GM18861 (cell line): ENCODE measurements around the gene RNF145.
"Not testable (repeated sequence)": the region's sequence is repeated elsewhere in the genome, so short reads cannot be mapped to it uniquely, and the experiment has no call there.

ENCODE experiments used
- ATAC-seq: cut with Tn5 transposase; IDR thresholded peaks from one replicate; pipeline ENCODE4 v1.9.1; 2021; ENCODE audit not compliant: unreplicated experiment

Gene RNF145

DNA sequence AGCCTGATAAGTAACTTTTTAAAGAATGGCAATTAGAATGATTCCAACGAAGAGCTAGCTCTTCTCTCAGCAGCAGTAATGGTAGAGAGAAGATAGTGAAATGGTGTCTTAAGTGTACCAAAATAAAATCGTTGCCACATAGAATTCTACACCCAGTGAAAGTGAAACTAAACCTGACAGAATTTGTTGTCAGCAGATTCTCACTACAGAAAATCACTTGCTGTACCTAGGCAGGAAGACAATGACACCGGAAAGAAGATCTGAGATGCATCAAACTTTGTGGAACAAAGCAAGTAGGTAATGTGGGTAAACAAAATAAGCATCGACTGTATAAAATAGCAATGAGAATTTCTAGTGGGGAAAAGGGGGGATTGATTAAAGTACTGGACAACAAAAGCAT, 88.9 kb downstream of the RNF145 start:
- peak; percentile 62 for ATAC-seq

GRCh38 chr5:159119842-159120241, 89.5 kb downstream of the RNF145 start:
- ATAC-seq: not testable (repeated sequence)

DNA sequence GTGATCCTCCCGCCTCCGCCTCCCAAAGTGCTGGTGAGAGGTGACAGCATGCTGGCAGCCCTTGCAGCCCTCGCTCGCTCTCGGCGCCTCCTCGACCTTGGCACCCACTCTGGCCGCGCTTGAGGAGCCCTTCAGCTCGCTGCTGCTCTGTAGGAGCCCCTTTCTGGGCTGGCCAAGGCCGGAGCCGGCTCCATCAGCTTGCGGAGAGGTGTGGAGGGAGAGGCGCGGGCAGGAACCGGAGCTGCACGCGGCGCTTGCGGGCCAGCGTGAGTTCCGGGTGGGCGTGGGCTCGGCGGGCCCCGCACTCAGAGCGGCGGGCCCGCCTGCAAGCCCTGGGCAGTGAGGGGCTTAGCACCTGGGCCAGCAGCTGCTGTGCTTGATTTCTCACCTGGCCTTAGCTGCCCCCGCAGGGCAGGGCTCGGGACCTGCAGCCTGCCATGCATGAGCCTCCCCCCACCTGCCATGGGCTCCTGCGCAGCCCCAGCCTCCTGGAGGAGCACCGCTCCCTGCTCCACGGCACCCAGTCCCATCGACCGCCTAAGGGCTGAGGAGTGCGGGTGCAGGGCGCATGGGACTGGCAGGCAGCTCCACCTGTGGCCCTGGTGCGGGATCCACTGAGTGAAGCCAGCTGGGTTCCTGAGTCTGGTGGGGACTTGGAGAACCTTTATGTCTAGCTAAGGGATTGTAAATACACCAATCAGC, 90.2 kb downstream of the RNF145 start:
- not testable (repeated sequence) for ATAC-seq

- no peak for ATAC-seq
Measured at GRCh38 chr5:159113405-159113804, 95.9 kb downstream of the RNF145 start.

DNA sequence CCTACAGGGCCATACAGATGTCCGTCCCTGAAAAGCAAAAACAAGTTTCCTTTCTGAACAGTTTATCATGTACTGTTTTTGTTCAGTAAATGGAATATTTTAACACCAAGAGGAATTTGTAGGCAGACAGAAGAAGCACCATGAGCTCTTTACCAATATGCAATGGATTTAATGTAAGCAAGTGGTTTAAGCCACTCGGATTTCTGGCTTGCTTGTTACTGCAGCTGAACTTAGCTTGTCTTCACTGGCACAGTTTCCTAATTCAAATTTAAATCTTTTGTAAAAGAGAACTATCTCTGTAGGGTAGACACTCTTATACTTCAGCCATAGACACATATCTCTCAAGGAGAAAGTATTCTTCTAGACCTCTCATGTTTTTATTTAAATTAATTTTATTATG, 96.9 kb downstream of the RNF145 start:
- no peak for ATAC-seq
